ENCODE measurements around the gene MYL7.
"Not testable (repeated sequence)": the region's sequence is repeated elsewhere in the genome, so short reads cannot be mapped to it uniquely, and the experiment has no call there.

MYL7 gene

GRCh38 chr7:44128721-44129582, 12.2 kb downstream of the MYL7 start:
- FAIRE-seq: no peak

GRCh38 chr7:44127161-44127560, 14.0 kb downstream of the MYL7 start:
- no peak for FAIRE-seq

GRCh38 chr7:44126574-44126973, 14.6 kb downstream of the MYL7 start:
- FAIRE-seq: not testable (repeated sequence)

- no peak for FAIRE-seq
Observed at GRCh38 chr7:44124822-44125202, 16.3 kb downstream of the MYL7 start.

GRCh38 chr7:44123190-44124003, 17.7 kb downstream of the MYL7 start, which contains the start of gene POLD2:
Gene POLD2 (minus strand): TSS chr7:44123548. CDS start chr7:44122053, 1,495 bp downstream.
- peak; percentile 92 for FAIRE-seq

GRCh38 chr7:44122529-44122928, 18.6 kb downstream of the MYL7 start:
- FAIRE-seq: no peak

- FAIRE-seq: no peak
Observed at GRCh38 chr7:44121761-44122420, 19.2 kb downstream of the MYL7 start.

GRCh38 chr7:44120395-44120794, 20.7 kb downstream of the MYL7 start:
- no peak for FAIRE-seq

GRCh38 chr7:44119829-44120380, 21.2 kb downstream of the MYL7 start:
- no peak for FAIRE-seq

GRCh38 chr7:44117801-44118429, 23.2 kb downstream of the MYL7 start:
- FAIRE-seq: no peak

- no peak for FAIRE-seq
Observed at GRCh38 chr7:44116789-44117666, 24.1 kb downstream of the MYL7 start.

GRCh38 chr7:44116087-44116788, 24.9 kb downstream of the MYL7 start:
- FAIRE-seq: no peak

- no peak for FAIRE-seq
Observed at GRCh38 chr7:44114586-44115310, 26.4 kb downstream of the MYL7 start.

GRCh38 chr7:44113764-44114354, 27.3 kb downstream of the MYL7 start:
- FAIRE-seq: no peak

GRCh38 chr7:44112997-44113763, 28.0 kb downstream of the MYL7 start:
- FAIRE-seq: no peak

GRCh38 chr7:44112231-44112996, 28.7 kb downstream of the MYL7 start:
- FAIRE-seq: no peak

- no peak for FAIRE-seq
Observed at GRCh38 chr7:44111761-44112160, 29.4 kb downstream of the MYL7 start.

Data from A204.1 (cell line).